GM19328 (cell line): ENCODE results near the gene C1QTNF6.
A peak's percentile ranks its signal among the peaks of the same experiment; 100 is the strongest.

Experiments
- ATAC-seq: cut with Tn5 transposase; IDR thresholded peaks from one replicate; pipeline ENCODE4 v1.9.1; 2021; ENCODE audit warnings: mild to moderate bottlenecking, moderate library complexity; ENCODE audit not compliant: unreplicated experiment

The C1QTNF6 gene

GRCh38 chr22:37224757-37225420 is 36.8 kb upstream of the C1QTNF6 start:
- no peak for ATAC-seq

DNA sequence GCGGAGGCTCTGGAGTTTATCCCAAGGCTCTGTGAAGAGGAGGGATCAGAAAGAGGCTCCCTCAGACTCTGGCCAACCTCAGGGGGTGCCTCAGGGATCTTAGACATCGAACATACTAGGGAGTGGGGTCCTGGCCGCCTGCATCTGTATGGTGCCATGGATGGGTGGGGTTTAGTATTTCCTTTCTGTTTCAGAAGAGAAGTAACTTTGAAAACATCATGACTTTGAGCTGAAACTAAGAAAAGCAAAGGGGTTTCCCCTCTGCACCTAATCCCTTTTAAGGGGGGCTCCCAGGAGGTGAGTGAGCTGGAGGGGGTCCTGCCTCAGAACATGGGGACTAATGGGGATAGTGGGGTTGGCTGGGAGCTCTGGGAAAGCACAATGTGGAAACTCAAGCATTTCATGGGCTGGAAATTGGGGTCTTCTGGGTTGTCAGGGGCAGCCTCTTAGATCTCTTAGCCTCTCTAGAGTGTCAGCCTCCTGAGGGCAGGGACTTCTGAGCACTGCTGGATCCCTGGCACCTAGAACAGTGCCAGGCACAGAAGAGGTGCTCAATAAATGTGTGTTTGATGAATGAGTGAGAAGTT is 36.0 kb upstream of the C1QTNF6 start:
- ATAC-seq = no peak

DNA sequence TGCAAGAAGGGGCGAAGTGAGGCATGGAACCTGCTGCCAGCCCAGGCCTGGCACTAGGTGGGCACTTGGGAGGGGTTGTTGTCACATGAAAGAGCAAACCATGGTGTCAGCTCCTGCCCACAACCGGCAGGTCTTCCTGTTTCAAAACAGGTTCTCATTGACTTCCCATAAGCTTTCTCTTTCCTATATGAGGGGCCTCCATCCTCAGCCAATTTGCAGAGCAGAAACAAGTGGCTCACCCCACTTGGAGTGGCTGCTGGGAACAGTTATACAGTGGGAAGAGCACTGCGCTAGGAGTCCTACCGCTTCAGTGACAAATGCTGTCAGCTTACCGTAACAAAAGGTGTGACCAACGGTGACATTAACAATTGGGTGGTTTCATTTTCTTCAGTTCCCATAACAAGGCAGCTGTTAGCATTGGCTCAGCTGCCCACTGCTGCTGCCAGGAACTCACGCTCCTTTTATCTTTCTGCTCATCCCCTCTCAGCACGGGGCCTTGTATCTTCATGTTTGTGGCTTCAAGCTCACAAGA is 34.5 kb upstream of the C1QTNF6 start:
- no peak for ATAC-seq

DNA sequence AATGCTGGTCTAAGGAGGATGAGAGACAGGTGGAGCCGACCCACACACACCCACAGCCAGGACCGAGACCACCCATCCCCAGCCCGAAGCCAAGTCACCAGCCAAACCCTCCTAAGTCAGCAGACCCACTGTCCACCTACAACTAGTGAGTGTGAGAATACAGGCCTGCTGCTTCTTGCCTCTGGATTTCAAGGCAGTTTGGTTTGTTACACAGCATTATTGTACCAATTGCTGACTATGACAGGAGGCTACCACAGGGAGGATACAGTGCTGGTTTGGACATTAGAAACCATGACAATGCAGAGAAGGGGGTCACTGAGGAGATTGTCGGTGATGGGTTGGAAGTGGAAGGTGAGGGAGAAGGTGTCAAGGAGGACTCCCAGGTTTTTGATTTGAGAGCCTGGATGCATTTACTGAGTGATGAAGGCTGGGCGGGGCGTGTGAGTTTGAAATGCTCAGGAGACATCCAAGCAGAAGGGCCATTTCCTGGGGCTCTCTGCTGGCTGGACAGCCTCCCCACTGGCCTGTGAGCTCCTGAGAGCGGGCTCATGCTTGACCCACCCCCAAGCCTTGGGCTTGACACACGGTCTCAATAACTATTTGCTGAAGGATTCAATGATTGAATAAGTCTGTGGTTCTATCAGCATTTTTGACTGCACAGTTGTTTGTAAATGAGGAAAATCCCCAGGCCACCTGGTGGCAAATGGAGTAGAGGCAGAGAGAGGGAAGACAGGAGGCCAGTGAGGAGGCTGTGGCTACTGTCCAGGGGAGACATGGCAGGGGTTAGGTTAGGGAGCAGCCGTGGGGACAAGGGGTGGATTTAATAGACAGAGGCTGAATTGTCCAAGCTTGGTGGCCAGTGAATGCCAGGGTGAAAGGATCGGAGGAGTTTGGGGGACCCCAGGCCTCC is 33.6 kb upstream of the C1QTNF6 start:
- ATAC-seq = no peak

GRCh38 chr22:37220543-37220981 is 32.5 kb upstream of the C1QTNF6 start:
- ATAC-seq = no peak

- ATAC-seq = no peak
These were observed 31.5 kb upstream of the C1QTNF6 start for GRCh38 chr22:37219533-37219932.

DNA sequence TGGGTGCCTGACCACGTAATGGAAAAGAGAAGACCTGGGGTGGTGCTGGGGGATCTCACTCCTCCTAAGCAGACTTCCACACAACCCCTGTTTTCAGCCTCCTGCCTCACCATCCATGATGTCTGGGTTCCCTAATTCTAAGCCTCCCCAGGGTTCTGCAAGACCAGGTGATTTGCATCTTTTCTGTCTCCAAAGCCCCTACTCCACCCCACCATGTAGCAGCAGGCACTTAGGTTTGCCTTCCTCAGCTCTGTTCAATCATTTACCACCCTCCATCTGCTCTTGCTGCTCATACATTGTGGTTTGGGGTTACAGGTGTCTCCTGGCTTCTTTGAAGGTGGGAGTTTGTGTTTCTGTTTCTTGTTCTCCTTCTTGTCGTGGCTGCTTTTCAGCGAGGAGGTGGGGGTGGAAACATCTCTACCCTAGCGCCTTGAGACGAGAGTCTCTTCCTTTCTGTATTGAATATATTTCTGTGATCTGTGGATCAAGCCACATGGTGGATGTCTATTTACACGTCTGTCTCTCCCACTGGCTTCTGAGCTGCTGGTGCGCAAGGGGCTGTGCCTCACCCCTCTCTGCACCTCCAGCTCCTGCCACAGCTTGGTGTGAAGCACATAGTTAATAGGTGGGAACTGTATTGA is 30.8 kb upstream of the C1QTNF6 start:
- peak; percentile 73 for ATAC-seq

DNA sequence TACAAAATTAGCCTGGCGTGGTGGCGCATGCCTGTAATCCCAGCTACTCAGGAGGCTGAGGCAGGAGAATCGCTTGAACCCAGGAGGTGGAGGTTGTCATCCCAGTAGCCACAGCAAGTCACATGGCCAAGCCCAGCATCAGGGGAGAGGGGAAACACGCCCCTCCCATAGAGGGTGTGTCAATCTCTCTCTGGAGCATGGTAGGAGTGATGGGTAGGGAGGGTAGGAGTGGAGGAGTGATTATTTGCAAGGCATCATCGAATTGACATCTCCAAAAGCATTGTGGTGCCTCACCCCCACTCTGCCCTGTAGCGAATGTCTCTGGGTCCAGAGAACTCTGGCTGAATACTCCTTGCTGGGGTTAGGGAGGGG is 30.3 kb upstream of the C1QTNF6 start:
- no peak for ATAC-seq

DNA sequence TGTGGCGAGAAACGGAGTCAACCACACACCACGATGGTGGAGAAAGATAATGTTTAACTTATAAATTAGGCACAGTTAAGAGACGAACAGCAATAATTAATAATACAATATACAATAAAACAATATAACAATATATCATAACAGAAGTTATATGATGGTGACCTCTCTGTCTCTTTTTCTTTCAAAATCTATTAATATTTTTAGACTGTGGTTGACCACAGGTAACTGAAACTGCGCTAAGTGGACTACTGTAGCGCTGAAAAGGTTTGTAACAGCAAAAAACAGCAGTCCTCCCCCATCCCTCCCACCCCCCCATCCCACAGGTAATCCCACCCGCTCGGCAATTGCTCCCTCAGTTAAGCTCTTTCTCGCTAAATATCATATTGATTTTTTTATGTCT is 27.8 kb upstream of the C1QTNF6 start:
- ATAC-seq = no peak

DNA sequence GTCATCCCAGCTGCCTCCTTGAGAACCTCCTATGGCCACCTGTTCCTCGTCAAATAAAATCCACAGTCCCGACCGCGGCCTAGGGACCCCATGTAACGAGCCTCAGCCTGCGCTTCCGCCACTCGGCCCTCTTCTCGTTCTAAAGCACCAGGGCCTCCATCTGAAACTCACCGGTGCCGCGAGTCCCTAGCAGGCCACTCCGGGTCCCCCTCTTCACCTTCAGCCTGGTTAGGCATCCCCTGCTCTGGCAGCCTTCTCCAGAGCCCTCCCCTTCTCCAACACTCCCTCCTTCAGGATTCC is 26.6 kb upstream of the C1QTNF6 start:
- no peak for ATAC-seq

DNA sequence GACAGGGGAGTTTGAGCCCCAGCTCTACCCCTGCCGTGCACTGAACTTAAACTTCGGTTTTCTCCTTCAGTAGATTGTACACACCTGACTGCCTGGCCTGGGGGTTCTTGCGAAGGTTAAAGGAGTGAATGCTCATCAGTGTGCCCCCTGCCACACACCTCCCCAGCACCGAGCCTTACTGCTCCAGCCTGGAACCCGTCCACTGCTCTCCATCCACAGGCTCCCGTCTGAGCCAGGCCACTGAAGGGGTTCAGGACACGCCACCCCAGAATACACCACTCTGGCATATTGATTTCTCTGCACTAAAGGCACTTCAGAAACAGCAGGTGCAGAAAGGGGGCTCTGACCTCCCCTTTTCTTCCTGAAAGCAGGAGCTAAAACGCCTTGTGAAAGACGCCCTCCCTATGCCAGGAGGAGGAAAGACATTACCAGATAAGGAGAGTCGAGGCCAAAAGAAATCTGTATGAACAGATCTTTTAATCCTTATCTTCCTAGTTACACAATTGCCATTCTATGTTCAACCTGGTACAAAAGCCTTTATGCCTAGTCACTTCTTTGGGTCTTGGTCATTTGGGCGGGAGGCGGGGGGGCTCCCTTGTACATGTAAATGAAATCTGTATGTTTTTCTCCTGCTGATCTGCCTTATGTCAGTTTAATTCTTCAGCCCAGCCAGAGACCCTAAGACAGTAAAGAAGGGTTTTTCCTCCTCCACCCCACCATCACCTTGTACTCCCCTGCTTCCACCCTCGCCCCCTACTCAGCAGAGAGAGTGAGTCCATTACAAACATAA is 26.1 kb upstream of the C1QTNF6 start:
- no peak for ATAC-seq

GRCh38 chr22:37213218-37213855 is 25.3 kb upstream of the C1QTNF6 start:
- ATAC-seq = no peak

- no peak for ATAC-seq
These were observed 24.3 kb upstream of the C1QTNF6 start, which contains the start of gene SSTR3 for GRCh38 chr22:37212174-37212906. Gene SSTR3 (minus strand): TSS chr22:37212477. CDS start chr22:37207803, 4,674 bp downstream.

GRCh38 chr22:37211866-37212173 is 23.8 kb upstream of the C1QTNF6 start:
- no peak for ATAC-seq

- no peak for ATAC-seq
These were observed 23.2 kb upstream of the C1QTNF6 start for GRCh38 chr22:37211075-37211865.

GRCh38 chr22:37210041-37210803 is 22.2 kb upstream of the C1QTNF6 start:
- no peak for ATAC-seq

- no peak for ATAC-seq
These were observed 21.2 kb upstream of the C1QTNF6 start for GRCh38 chr22:37209140-37209845.
